Measurements from ENCODE around the gene LMTK2. TPM values are rescaled to one million over a fixed set of nuclear protein-coding genes. Genes with fewer than 3 reads are reported as not detected.

The LMTK2 gene
- total RNA-seq, 2 experiments from 2014 or later, result 10.0 to 17.5 TPM

DNA sequence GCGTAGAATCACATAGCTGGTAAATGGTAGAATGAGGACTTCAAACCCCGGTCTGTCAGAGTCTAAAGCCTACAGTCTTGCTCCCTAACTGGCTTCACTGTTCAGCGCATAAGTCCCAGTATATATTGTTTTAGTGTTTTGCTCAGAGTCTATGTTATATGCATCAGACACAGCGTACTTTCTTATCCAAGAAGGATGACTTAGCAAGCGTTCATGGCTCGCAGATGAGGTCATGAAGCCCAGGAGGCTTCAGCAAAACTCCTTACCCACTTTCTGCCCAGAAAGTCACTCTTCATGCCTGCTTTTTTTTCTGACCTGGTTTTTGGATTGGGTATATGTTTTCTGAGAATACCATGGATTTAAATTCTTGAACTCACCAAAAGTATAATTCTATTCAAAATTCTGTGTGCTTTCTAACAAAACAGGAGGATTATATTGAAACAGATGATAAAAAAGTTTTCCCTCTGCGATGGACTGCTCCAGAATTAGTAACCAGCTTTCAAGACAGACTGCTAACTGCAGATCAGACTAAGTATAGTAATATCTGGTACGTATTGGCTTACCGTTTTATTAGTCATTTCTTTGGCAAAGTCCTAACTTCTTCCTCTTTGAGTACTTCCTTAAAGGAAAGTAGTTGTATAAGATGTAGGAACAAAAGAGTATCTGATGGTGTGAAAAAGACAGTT lies 79.9 kb downstream of the LMTK2 start:
- Histone ChIP-seq H2AFZ (ENCODE audit: low read length) (no peak overlapping the region), H3K79me2 (ENCODE audit: insufficient read depth, low read depth, low read length) (no peaks in the 10 kb centered on the region), H3K4me2 (ENCODE audit: low read length) (no peak overlapping the region), H3K27ac (ENCODE audit: low read depth, low read length, poor library complexity, severe bottlenecking) (no peak overlapping the region), H3K36me3 (ENCODE audit: insufficient read depth, low read length) (peaks cover 25% of the 10 kb centered on the region), H3K9me2 (ENCODE audit: insufficient read depth, low read length) (no peaks in the 10 kb centered on the region), H3K9me3 (ENCODE audit: low read length) (no peaks in the 10 kb centered on the region), H3K4me3 (ENCODE audit: low read depth, low read length, poor library complexity, severe bottlenecking) (no peak overlapping the region), H3K4me1 (ENCODE audit: insufficient read depth, low read length, poor library complexity, severe bottlenecking) (no peaks in the 10 kb centered on the region), H4K20me1 (ENCODE audit: insufficient read depth, low read length) (no peaks in the 10 kb centered on the region)
- no peak for DNase-seq (ENCODE audit: low spot score)
- intact Hi-C loops (cut with micrococcal nuclease; ENCODE audit: unreplicated experiment), result no loop called here
- ChIA-PET POLR2A (no interaction called here), CTCF (ENCODE audit: unreplicated experiment) (no interaction called here)
- BruUV-seq (replicated peaks), result no TSS peak
- TF ChIP-seq CTCF (conservative IDR thresholded peaks at IDR 0.05; ENCODE audit: low read length), result no peak
- no peak for TF ChIP-seq EZH2phosphoT487 (IDR thresholded peaks at IDR 0.05; ENCODE audit: borderline replicate concordance, low read depth, low read length)

DNA sequence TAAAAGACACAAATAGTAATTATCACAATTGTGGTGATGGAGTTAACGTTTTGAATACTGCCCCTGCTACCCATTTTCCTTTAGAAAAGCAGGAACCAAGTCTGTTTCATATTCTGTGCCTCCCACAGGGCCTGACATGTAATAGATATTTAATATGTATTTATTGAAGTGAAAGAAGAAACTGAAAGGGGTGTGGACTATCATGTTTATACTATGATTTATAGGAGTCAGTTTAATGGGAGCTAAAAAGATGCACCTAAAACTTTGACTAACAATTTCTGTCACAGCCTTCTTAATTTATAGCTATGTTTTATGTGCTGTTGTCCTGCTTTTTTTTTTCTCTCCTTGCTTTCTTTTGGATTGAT lies 80.5 kb downstream of the LMTK2 start:
- Histone ChIP-seq H3K4me2 (ENCODE audit: low read length) (no peak overlapping the region), H3K9me2 (ENCODE audit: insufficient read depth, low read length) (no peaks in the 10 kb centered on the region), H3K9me3 (ENCODE audit: low read length) (no peaks in the 10 kb centered on the region), H4K20me1 (ENCODE audit: insufficient read depth, low read length) (no peaks in the 10 kb centered on the region), H2AFZ (ENCODE audit: low read length) (no peak overlapping the region), H3K79me2 (ENCODE audit: insufficient read depth, low read depth, low read length) (no peaks in the 10 kb centered on the region), H3K36me3 (ENCODE audit: insufficient read depth, low read length) (peaks cover 30% of the 10 kb centered on the region), H3K27ac (ENCODE audit: low read depth, low read length, poor library complexity, severe bottlenecking) (no peak overlapping the region), H3K4me1 (ENCODE audit: insufficient read depth, low read length, poor library complexity, severe bottlenecking) (no peaks in the 10 kb centered on the region), H3K4me3 (ENCODE audit: low read depth, low read length, poor library complexity, severe bottlenecking) (no peak overlapping the region)
- no peak for DNase-seq (ENCODE audit: low spot score)
- ChIA-PET CTCF (ENCODE audit: unreplicated experiment) (no interaction called here), POLR2A (no interaction called here)
- no TSS peak for BruUV-seq (replicated peaks)
- TF ChIP-seq EZH2phosphoT487 (IDR thresholded peaks at IDR 0.05; ENCODE audit: borderline replicate concordance, low read depth, low read length) (no peak), CTCF (conservative IDR thresholded peaks at IDR 0.05; ENCODE audit: low read length) (no peak)
- intact Hi-C loops (cut with micrococcal nuclease; ENCODE audit: unreplicated experiment), result no loop called here

DNA sequence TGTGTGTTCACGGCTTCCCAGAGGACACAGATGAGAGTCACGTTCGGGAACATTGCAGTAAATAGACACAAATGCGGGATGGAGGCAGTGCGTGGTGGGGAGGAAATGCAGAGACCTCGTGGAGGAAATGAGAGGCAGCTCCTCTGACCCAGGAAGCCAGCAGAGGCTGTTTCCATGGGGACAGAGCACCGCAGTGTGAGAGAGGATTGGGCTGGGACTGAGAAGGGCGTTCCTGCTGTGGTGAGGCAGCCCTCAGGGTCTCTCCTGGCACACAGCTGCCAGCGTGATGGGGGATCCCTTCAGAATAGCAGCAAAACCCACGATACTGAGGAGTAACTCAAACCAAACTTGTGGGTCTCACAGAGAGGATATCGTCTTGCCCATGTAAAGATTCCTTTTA lies 82.9 kb downstream of the LMTK2 start:
- Histone ChIP-seq H3K9me2 (ENCODE audit: insufficient read depth, low read length) (no peaks in the 10 kb centered on the region), H3K79me2 (ENCODE audit: insufficient read depth, low read depth, low read length) (no peaks in the 10 kb centered on the region), H4K20me1 (ENCODE audit: insufficient read depth, low read length) (no peaks in the 10 kb centered on the region), H3K36me3 (ENCODE audit: insufficient read depth, low read length) (peaks cover 51% of the 10 kb centered on the region), H3K4me1 (ENCODE audit: insufficient read depth, low read length, poor library complexity, severe bottlenecking) (no peaks in the 10 kb centered on the region), H3K4me3 (ENCODE audit: low read depth, low read length, poor library complexity, severe bottlenecking) (no peak overlapping the region), H3K9me3 (ENCODE audit: low read length) (no peaks in the 10 kb centered on the region), H2AFZ (ENCODE audit: low read length) (no peak overlapping the region), H3K27ac (ENCODE audit: low read depth, low read length, poor library complexity, severe bottlenecking) (no peak overlapping the region), H3K4me2 (ENCODE audit: low read length) (no peak overlapping the region)
- TF ChIP-seq CTCF (conservative IDR thresholded peaks at IDR 0.05; ENCODE audit: low read length), result no peak
- TF ChIP-seq EZH2phosphoT487 (IDR thresholded peaks at IDR 0.05; ENCODE audit: borderline replicate concordance, low read depth, low read length), result no peak
- ChIA-PET POLR2A (no interaction called here), CTCF (ENCODE audit: unreplicated experiment) (no interaction called here)
- no peak for DNase-seq (ENCODE audit: low spot score)
- intact Hi-C loops (cut with micrococcal nuclease; ENCODE audit: unreplicated experiment), result no loop called here
- no TSS peak for BruUV-seq (replicated peaks)

All from OCI-LY7 (cell line).